Gastroesophageal sphincter (tissue), 4 donors: ENCODE results near the gene CCDC181. TPM values are rescaled to one million over a fixed set of nuclear protein-coding genes. Genes with fewer than 3 reads are reported as not detected.

ENCODE experiments used
- ATAC-seq: fragments of 150-250 bp; one replicate; pipeline ENCODE4 v1.9.1; 2016; ENCODE audit warnings: mild to moderate bottlenecking, moderate library complexity
- H3K27ac ChIP-seq, 4 donors: fragments of 200-600 bp; sonication (generic) in 3 of 4; 1 replicate in 3 of 4; 2 replicates in 1 of 4; pipeline ENCODE4 v1.5.1; 2016 to 2019
- H3K27me3 ChIP-seq: fragments of 200-600 bp; sonication (generic); one replicate; pipeline ENCODE4 v1.5.1; 2019
- H3K36me3 ChIP-seq, 2 donors: fragments of 200-600 bp; sonication (generic); one replicate each; pipeline ENCODE4 v1.5.1; 2019; ENCODE audit warnings: control low read depth in 1 of 2
- H3K4me1 ChIP-seq, 3 donors: fragments of 200-600 bp; sonication (generic); 1 replicate in 2 of 3; 2 replicates in 1 of 3; pipeline ENCODE4 v1.5.1; 2016 to 2019; ENCODE audit warnings: control low read depth in 2 of 3
- H3K4me3 ChIP-seq, 2 donors: fragments of 200-600 bp; sonication (generic); one replicate each; pipeline ENCODE4 v1.5.1; 2019; ENCODE audit warnings: mild to moderate bottlenecking in 1 of 2, moderate library complexity in 1 of 2
- H3K9me3 ChIP-seq, 3 donors: fragments of 200-600 bp; sonication (generic); one replicate each; pipeline ENCODE4 v1.5.1; 2017 to 2019; ENCODE audit warnings: control low read depth in 2 of 3
- EP300 ChIP-seq: sonication (generic); formaldehyde crosslinking; IDR thresholded peaks from one replicate; pipeline ENCODE4 v1.6.1; 2017; ENCODE audit warnings: antibody characterized with exemption, mild to moderate bottlenecking
- POLR2A ChIP-seq, 2 donors: fragments of 450-650 bp; IDR thresholded peaks; one replicate each; pipeline ENCODE4 v1.6.1; 2017; ENCODE audit warnings: antibody characterized with exemption in 2 of 2, mild to moderate bottlenecking in 2 of 2, moderate library complexity in 1 of 2
- POLR2AphosphoS5 ChIP-seq: sonication (generic); formaldehyde crosslinking; IDR thresholded peaks from one replicate; pipeline ENCODE4 v1.6.1; 2017; ENCODE audit warnings: antibody characterized with exemption
- WGBS, 2 donors: methylation state at CpG; one replicate each; pipeline ENCODE4 v1.1.5; 2018; ENCODE audit warnings: low coverage in 1 of 2; 5-methylcytosine and 5-hydroxymethylcytosine counted together
- total RNA-seq, 4 donors: library from RNA; depleted of rRNA; stranded (reverse); fragments of >200 nt; gene quantifications; one replicate each; pipeline ENCODE4 v1.1.0, GENCODE V29; 2016
- TF ChIP-seq, protein P1 (sequence below), 4 experiments: fragments of 200-600 bp in 2 of 4; fragments of 450-650 bp in 2 of 4; sonication (generic) in 1 of 4; IDR thresholded peaks; one replicate each; pipeline ENCODE4 v1.5.1; 2017 to 2019; ENCODE audit warnings: antibody characterized with exemption in 4 of 4, mild to moderate bottlenecking in 2 of 4, moderate library complexity in 2 of 4

The CCDC181 gene
- total RNA-seq, 4 donors from 2014 or later = 1.2 to 2.6 (median 1.7) TPM

GRCh38 chr1:169462385-169462784 lies 35.1 kb upstream of the CCDC181 start:
- peaks cover 0 to 5% (median 2%) of the 10 kb centered on the region in 3 donors for H3K9me3 ChIP-seq
- no peak overlapping the region for H3K4me3 ChIP-seq
- WGBS, 2 donors = 83 to 100% methylated on average over 1 to 2 of the region's 5 CpGs
- H3K27me3 ChIP-seq = peaks cover 15% of the 10 kb centered on the region
- H3K27ac ChIP-seq = no peak overlapping the region
- TF ChIP-seq POLR2A (IDR thresholded peaks at IDR 0.05) (no peak), POLR2AphosphoS5 (no peak)
- H3K4me1 ChIP-seq = peaks cover 0 to 8% (median 0%) of the 10 kb centered on the region in 3 donors
- H3K36me3 ChIP-seq = peaks cover 0 to 22% of the 10 kb centered on the region in 2 donors
- no peak for ATAC-seq

GRCh38 chr1:169461390-169462000 lies 34.2 kb upstream of the CCDC181 start:
- Histone ChIP-seq H3K27me3 (peaks cover 15% of the 10 kb centered on the region), H3K27ac (no peak overlapping the region), H3K36me3 (peaks cover 0 to 13% of the 10 kb centered on the region in 2 donors), H3K4me1 (peaks cover 0 to 8% (median 0%) of the 10 kb centered on the region in 3 donors), H3K4me3 (no peak overlapping the region), H3K9me3 (peaks cover 0 to 14% (median 3%) of the 10 kb centered on the region in 3 donors)
- ATAC-seq = no peak
- TF ChIP-seq POLR2A (IDR thresholded peaks at IDR 0.05) (no peak), EP300 (no peak), POLR2AphosphoS5 (no peak)
- TF ChIP-seq, protein P1, sequence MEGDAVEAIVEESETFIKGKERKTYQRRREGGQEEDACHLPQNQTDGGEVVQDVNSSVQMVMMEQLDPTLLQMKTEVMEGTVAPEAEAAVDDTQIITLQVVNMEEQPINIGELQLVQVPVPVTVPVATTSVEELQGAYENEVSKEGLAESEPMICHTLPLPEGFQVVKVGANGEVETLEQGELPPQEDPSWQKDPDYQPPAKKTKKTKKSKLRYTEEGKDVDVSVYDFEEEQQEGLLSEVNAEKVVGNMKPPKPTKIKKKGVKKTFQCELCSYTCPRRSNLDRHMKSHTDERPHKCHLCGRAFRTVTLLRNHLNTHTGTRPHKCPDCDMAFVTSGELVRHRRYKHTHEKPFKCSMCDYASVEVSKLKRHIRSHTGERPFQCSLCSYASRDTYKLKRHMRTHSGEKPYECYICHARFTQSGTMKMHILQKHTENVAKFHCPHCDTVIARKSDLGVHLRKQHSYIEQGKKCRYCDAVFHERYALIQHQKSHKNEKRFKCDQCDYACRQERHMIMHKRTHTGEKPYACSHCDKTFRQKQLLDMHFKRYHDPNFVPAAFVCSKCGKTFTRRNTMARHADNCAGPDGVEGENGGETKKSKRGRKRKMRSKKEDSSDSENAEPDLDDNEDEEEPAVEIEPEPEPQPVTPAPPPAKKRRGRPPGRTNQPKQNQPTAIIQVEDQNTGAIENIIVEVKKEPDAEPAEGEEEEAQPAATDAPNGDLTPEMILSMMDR (IDR thresholded peaks at IDR 0.05) = no peak
- 80 to 88% methylated on average over 4 of the region's 4 CpGs for WGBS, 2 donors

- Histone ChIP-seq H3K4me3 (peak overlapping the region in 1 of 2 donors; percentile 43), H3K27me3 (peaks cover 15% of the 10 kb centered on the region), H3K36me3 (peaks cover 0 to 2% of the 10 kb centered on the region in 2 donors), H3K4me1 (peaks cover 0 to 8% (median 0%) of the 10 kb centered on the region in 3 donors), H3K9me3 (peaks cover 0 to 22% (median 3%) of the 10 kb centered on the region in 3 donors), H3K27ac (no peak overlapping the region)
- 3 to 5% methylated on average over 13 to 31 of the region's 35 CpGs for WGBS, 2 donors
- ATAC-seq = no peak
- TF ChIP-seq POLR2AphosphoS5 = no peak
- TF ChIP-seq, protein P1 (IDR thresholded peaks at IDR 0.05) = no peak
Measured at GRCh38 chr1:169460191-169460833, 33.0 kb upstream of the CCDC181 start.

- TF ChIP-seq POLR2A (IDR thresholded peaks at IDR 0.05) (no peak), EP300 (no peak), POLR2AphosphoS5 (no peak)
- TF ChIP-seq, protein P1 (IDR thresholded peaks at IDR 0.05) = no peak
- Histone ChIP-seq H3K9me3 (peaks cover 0 to 22% (median 3%) of the 10 kb centered on the region in 3 donors), H3K27ac (no peak overlapping the region), H3K4me1 (peaks cover 0 to 8% (median 0%) of the 10 kb centered on the region in 3 donors), H3K36me3 (no peaks in the 10 kb centered on the region), H3K27me3 (peaks cover 15% of the 10 kb centered on the region), H3K4me3 (no peak overlapping the region)
- no peak for ATAC-seq
- 95 to 100% methylated on average over 1 of the region's 1 CpG for WGBS, 2 donors
Measured at GRCh38 chr1:169457443-169457842, 30.2 kb upstream of the CCDC181 start.

- Histone ChIP-seq H3K4me3 (no peak overlapping the region), H3K9me3 (peaks cover 0 to 22% (median 3%) of the 10 kb centered on the region in 3 donors), H3K27ac (no peak overlapping the region), H3K36me3 (no peaks in the 10 kb centered on the region), H3K27me3 (peaks cover 15% of the 10 kb centered on the region), H3K4me1 (peaks cover 0 to 8% (median 0%) of the 10 kb centered on the region in 3 donors)
- WGBS, 2 donors = 54% methylated on average over 2 of the region's 2 CpGs; no CpG with 5 or more reads in 1 of the 2 donors
- no peak for ATAC-seq
- TF ChIP-seq, protein P1 (IDR thresholded peaks at IDR 0.05) = no peak
- TF ChIP-seq POLR2AphosphoS5 (no peak), EP300 (no peak), POLR2A (IDR thresholded peaks at IDR 0.05) (no peak)
Measured at GRCh38 chr1:169456029-169456428, 28.8 kb upstream of the CCDC181 start.
